Measurements from ENCODE around the gene CCDC167. TPM values are rescaled to one million over a fixed set of nuclear protein-coding genes. Genes with fewer than 3 reads are reported as not detected.

The CCDC167 gene
- total and polyA plus RNA-seq, 10 of the 15 experiments (the other 5 are each of a cell fraction or from before 2014, with no cell fraction given): 74.9 to 380 (median 137) TPM

DNA sequence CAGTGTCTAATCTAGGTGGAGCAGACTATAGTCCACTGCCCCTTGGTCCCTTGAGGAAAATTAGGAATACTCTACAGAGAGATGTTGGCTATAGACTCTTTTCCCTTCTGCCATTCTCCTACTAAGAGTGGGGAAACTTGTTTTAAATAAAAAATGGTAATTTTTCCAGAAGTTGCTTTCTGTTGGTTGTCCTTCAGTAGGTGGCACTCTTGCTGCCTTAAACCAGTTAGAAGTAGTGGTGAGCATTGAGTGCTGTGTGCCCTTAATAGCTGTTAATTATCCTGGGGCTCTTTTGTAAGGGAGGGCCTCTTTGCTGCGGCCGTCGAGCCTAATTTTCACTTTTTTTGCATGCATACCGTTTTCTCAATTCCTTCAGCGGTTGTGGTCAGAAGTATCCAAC, 63.9 kb downstream of the CCDC167 start:
- Histone ChIP-seq H3K4me3 (peak overlapping the region; percentile 97; the same call in 1 of the 2 replicates), H4K20me1 (ENCODE audit: control insufficient read depth, insufficient read depth) (no peaks in the 10 kb centered on the region), H3K9ac (ENCODE audit: control insufficient read depth, insufficient read depth, low read length) (no peak overlapping the region), H3K36me3 (ENCODE audit: control insufficient read depth in 2 of 2, insufficient read depth in 2 of 2, low read length in 1 of 2) (peaks cover 2 to 20% of the 10 kb centered on the region in 2 experiments; a peak in 2 of 4 replicates), H2AFZ (ENCODE audit: control insufficient read depth, low read depth, low read length) (no peak overlapping the region), H3K4me1 (ENCODE audit: control insufficient read depth, insufficient read depth, low read length) (peaks cover 5% of the 10 kb centered on the region), H3K27ac (ENCODE audit: control insufficient read depth, insufficient read depth) (no peak overlapping the region), H3K9me3 (replicated peaks; ENCODE audit: control insufficient read depth, insufficient read depth, low read length) (no peaks in the 10 kb centered on the region), H3K79me2 (ENCODE audit: control insufficient read depth, insufficient read depth, low read length) (peaks cover 52% of the 10 kb centered on the region), H3K27me3 (replicated peaks in 1 of 2; ENCODE audit: control insufficient read depth in 2 of 2, insufficient read depth in 2 of 2, low read length in 1 of 2) (no peaks in the 10 kb centered on the region), H3K4me2 (ENCODE audit: control insufficient read depth, insufficient read depth) (peak overlapping the region; percentile 83; the same call in 1 of the 2 replicates)
- ATAC-seq (no peak), DNase-seq (ENCODE audit: low read depth, low spot score) (no peak), FAIRE-seq (no peak)
- ChIA-PET SMC1A (ENCODE audit: uncharacterized antibody, unreplicated experiment) (interaction anchor here (0.6 to 2.1 kb wide), 5 partner anchors 14 to 130 kb away, joined by 3 to 5 read pairs (median 3); no protein-coding TSS in a partner anchor), POLR2A (no interaction called here), CTCF (interaction anchor here (1.0 to 2.8 kb wide), 5 partner anchors 11 to 256 kb away, joined by 3 to 14 read pairs (median 4); no protein-coding TSS in a partner anchor), RAD21 (ENCODE audit: unreplicated experiment) (interaction anchor here (0.6 to 1.9 kb wide), 3 partner anchors 127 to 514 kb away, joined by 3 to 8 read pairs (median 3); no protein-coding TSS in a partner anchor)
- intact Hi-C loops (cut with micrococcal nuclease; ENCODE audit: unreplicated experiment) (no loop called here), in situ Hi-C loops (cut with MboI) (no loop called here)
- BruUV-seq (replicated peaks): no TSS peak
- WGBS (ENCODE audit: insufficient coverage, insufficient replicate concordance, low lambda C conversion rate, missing lambda C conversion rate): 80% methylated on average over 5 of the region's 5 CpGs
- TF ChIP-seq CTCF (IDR thresholded peaks at IDR 0.05 in 2 of 3, conservative IDR thresholded peaks at IDR 0.05 in 1 of 3; ENCODE audit: control insufficient read depth in 2 of 3, extremely low read depth in 1 of 3, insufficient read depth in 1 of 3, low read depth in 3 of 3, low read length in 3 of 3) (peak in 2 of 3 experiments; percentile 2 to 25; a peak in 2 of 6 replicates), RBBP5 (conservative IDR thresholded peaks at IDR 0.05) (no peak), NFIC (IDR thresholded peaks at IDR 0.05; ENCODE audit: low read depth, low read length) (no peak)

- ChIA-PET RAD21 (ENCODE audit: unreplicated experiment) (interaction anchor here (1.6 to 1.9 kb wide), 2 partner anchors 127 to 130 kb away, joined by 3 to 8 read pairs; no protein-coding TSS in a partner anchor), SMC1A (ENCODE audit: uncharacterized antibody, unreplicated experiment) (interaction anchor here (0.6 to 2.1 kb wide), 2 partner anchors 14 to 130 kb away, joined by 3 to 5 read pairs; no protein-coding TSS in a partner anchor), POLR2A (interaction anchor here (0.8 to 2.3 kb wide), 4 partner anchors 8 to 124 kb away, joined by 3 to 11 read pairs (median 5); no protein-coding TSS in a partner anchor), CTCF (interaction anchor here (1.0 to 2.8 kb wide), 5 partner anchors 11 to 257 kb away, joined by 3 to 14 read pairs (median 4); no protein-coding TSS in a partner anchor)
- WGBS (ENCODE audit: insufficient coverage, insufficient replicate concordance, low lambda C conversion rate, missing lambda C conversion rate): 77% methylated on average over 4 of the region's 4 CpGs
- H3K27ac ChIP-seq (ENCODE audit: control insufficient read depth, insufficient read depth): no peak overlapping the region; the same call in 1 of the 2 replicates
- H3K79me2 ChIP-seq (ENCODE audit: control insufficient read depth, insufficient read depth, low read length): peaks cover 51% of the 10 kb centered on the region
- FAIRE-seq (no peak), DNase-seq (ENCODE audit: low read depth, low spot score) (no peak), ATAC-seq (no peak)
- no peaks in the 10 kb centered on the region for H4K20me1 ChIP-seq (ENCODE audit: control insufficient read depth, insufficient read depth)
- peaks cover 2 to 20% of the 10 kb centered on the region in 2 experiments; a peak in 2 of 4 replicates for H3K36me3 ChIP-seq (ENCODE audit: control insufficient read depth in 2 of 2, insufficient read depth in 2 of 2, low read length in 1 of 2)
- H3K4me2 ChIP-seq (ENCODE audit: control insufficient read depth, insufficient read depth): peak overlapping the region; percentile 83
- peak overlapping the region; percentile 97 for H3K4me3 ChIP-seq
- H2AFZ ChIP-seq (ENCODE audit: control insufficient read depth, low read depth, low read length): no peak overlapping the region
- H3K9me3 ChIP-seq (replicated peaks; ENCODE audit: control insufficient read depth, insufficient read depth, low read length): no peaks in the 10 kb centered on the region
- in situ Hi-C loops (cut with MboI) (no loop called here), intact Hi-C loops (cut with micrococcal nuclease; ENCODE audit: unreplicated experiment) (no loop called here)
- H3K4me1 ChIP-seq (ENCODE audit: control insufficient read depth, insufficient read depth, low read length): peaks cover 5% of the 10 kb centered on the region
- no TSS peak for BruUV-seq (replicated peaks)
- H3K27me3 ChIP-seq (replicated peaks in 1 of 2; ENCODE audit: control insufficient read depth in 2 of 2, insufficient read depth in 2 of 2, low read length in 1 of 2): no peaks in the 10 kb centered on the region
- H3K9ac ChIP-seq (ENCODE audit: control insufficient read depth, insufficient read depth, low read length): no peak overlapping the region
- TF ChIP-seq NFXL1 (IDR thresholded peaks at IDR 0.05; ENCODE audit: borderline replicate concordance): no peak
- no peak for TF ChIP-seq EZH2 (IDR thresholded peaks at IDR 0.05; ENCODE audit: borderline replicate concordance, control insufficient read depth, low read depth, low read length)
- TF ChIP-seq REST (IDR thresholded peaks at IDR 0.05; ENCODE audit: low read depth, low read length): no peak
- no peak for TF ChIP-seq STAT3 (IDR thresholded peaks at IDR 0.05; ENCODE audit: low read depth, low read length)
- no peak for TF ChIP-seq MTA3 (IDR thresholded peaks at IDR 0.05; ENCODE audit: borderline replicate concordance, low read length)
- TF ChIP-seq RAD51 (IDR thresholded peaks at IDR 0.05): no peak
- TF ChIP-seq ZNF207 (IDR thresholded peaks at IDR 0.05; ENCODE audit: borderline replicate concordance): no peak
Measured at GRCh38 chr6:37435373-37435772, 64.3 kb downstream of the CCDC167 start.
